ENCODE results near the gene SHMT2.

Gene SHMT2

DNA sequence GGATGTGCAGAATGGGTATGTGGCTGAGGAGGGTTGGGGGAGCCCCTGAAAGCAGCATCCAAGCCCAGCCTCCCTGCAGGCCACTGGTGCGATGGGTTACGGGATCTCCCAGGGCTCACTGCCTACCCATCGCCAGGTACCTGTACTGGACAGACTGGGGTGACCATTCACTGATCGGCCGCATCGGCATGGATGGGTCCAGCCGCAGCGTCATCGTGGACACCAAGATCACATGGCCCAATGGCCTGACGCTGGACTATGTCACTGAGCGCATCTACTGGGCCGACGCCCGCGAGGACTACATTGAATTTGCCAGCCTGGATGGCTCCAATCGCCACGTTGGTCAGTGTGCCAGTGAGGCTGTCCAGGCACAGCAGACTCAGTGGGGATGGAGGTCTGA is 31.2 kb upstream of the SHMT2 start:
- DNase-seq (ENCODE audit: low read depth in 1 of 2, low spot score in 1 of 2), result no peak
- Histone ChIP-seq H3K4me3 (replicated peaks; ENCODE audit: insufficient read depth, low read length) (no peak overlapping the region), H3K27me3 (ENCODE audit: insufficient read depth, poor library complexity, severe bottlenecking) (peaks cover 14% of the 10 kb centered on the region), H3K27ac (replicated peaks) (no peak overlapping the region)
- no peak for TF ChIP-seq GABPA (IDR thresholded peaks at IDR 0.05; ENCODE audit: low read depth)
- no peak for TF ChIP-seq POLR2AphosphoS5 (IDR thresholded peaks at IDR 0.05; ENCODE audit: low read depth)
- TF ChIP-seq, protein P1, sequence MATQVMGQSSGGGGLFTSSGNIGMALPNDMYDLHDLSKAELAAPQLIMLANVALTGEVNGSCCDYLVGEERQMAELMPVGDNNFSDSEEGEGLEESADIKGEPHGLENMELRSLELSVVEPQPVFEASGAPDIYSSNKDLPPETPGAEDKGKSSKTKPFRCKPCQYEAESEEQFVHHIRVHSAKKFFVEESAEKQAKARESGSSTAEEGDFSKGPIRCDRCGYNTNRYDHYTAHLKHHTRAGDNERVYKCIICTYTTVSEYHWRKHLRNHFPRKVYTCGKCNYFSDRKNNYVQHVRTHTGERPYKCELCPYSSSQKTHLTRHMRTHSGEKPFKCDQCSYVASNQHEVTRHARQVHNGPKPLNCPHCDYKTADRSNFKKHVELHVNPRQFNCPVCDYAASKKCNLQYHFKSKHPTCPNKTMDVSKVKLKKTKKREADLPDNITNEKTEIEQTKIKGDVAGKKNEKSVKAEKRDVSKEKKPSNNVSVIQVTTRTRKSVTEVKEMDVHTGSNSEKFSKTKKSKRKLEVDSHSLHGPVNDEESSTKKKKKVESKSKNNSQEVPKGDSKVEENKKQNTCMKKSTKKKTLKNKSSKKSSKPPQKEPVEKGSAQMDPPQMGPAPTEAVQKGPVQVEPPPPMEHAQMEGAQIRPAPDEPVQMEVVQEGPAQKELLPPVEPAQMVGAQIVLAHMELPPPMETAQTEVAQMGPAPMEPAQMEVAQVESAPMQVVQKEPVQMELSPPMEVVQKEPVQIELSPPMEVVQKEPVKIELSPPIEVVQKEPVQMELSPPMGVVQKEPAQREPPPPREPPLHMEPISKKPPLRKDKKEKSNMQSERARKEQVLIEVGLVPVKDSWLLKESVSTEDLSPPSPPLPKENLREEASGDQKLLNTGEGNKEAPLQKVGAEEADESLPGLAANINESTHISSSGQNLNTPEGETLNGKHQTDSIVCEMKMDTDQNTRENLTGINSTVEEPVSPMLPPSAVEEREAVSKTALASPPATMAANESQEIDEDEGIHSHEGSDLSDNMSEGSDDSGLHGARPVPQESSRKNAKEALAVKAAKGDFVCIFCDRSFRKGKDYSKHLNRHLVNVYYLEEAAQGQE (IDR thresholded peaks at IDR 0.05; ENCODE audit: insufficient replicate concordance, low read depth), result no peak
- no peak for TF ChIP-seq CTCF (IDR thresholded peaks at IDR 0.05; ENCODE audit: insufficient read depth, low read length)
- no peak for TF ChIP-seq SPI1 (IDR thresholded peaks at IDR 0.05; ENCODE audit: borderline replicate concordance, low read depth)

GRCh38 chr12:57199191-57199590 is 30.3 kb upstream of the SHMT2 start:
- Histone ChIP-seq H3K27ac (replicated peaks) (no peak overlapping the region), H3K27me3 (ENCODE audit: insufficient read depth, poor library complexity, severe bottlenecking) (peaks cover 11% of the 10 kb centered on the region), H3K4me3 (replicated peaks; ENCODE audit: insufficient read depth, low read length) (no peak overlapping the region)
- TF ChIP-seq SPI1 (IDR thresholded peaks at IDR 0.05; ENCODE audit: borderline replicate concordance, low read depth) (no peak), CTCF (IDR thresholded peaks at IDR 0.05; ENCODE audit: insufficient read depth, low read length) (no peak), POLR2AphosphoS5 (IDR thresholded peaks at IDR 0.05; ENCODE audit: low read depth) (no peak), GABPA (IDR thresholded peaks at IDR 0.05; ENCODE audit: low read depth) (no peak)
- TF ChIP-seq, protein P1 (IDR thresholded peaks at IDR 0.05; ENCODE audit: insufficient replicate concordance, low read depth), result no peak
- no peak for DNase-seq (ENCODE audit: low read depth in 1 of 2, low spot score in 1 of 2)

DNA sequence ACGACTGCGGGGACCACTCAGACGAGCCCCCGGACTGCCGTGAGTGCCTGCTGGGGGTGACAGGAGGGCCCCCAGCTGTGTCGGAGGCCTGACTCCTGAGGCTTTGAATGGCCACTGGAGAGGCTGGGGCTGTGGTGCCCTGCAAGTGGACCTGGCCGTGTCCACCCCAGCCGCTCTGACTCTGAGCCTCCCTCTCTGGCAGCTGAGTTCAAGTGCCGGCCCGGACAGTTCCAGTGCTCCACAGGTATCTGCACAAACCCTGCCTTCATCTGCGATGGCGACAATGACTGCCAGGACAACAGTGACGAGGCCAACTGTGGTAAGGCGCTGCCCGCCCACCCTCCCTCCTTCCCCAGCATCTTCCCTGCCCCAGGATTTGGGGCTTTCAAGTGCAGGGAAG is 29.0 kb upstream of the SHMT2 start:
- H3K27me3 ChIP-seq (ENCODE audit: insufficient read depth, poor library complexity, severe bottlenecking), result peaks cover 4% of the 10 kb centered on the region
- DNase-seq (ENCODE audit: low read depth in 1 of 2, low spot score in 1 of 2), result no peak
- H3K27ac ChIP-seq (replicated peaks), result no peak overlapping the region
- H3K4me3 ChIP-seq (replicated peaks; ENCODE audit: insufficient read depth, low read length), result no peak overlapping the region
- TF ChIP-seq GABPA (IDR thresholded peaks at IDR 0.05; ENCODE audit: low read depth) (no peak), CTCF (IDR thresholded peaks at IDR 0.05; ENCODE audit: insufficient read depth, low read length) (no peak), POLR2AphosphoS5 (IDR thresholded peaks at IDR 0.05; ENCODE audit: low read depth) (no peak), SPI1 (IDR thresholded peaks at IDR 0.05; ENCODE audit: borderline replicate concordance, low read depth) (no peak)
- TF ChIP-seq, protein P1 (IDR thresholded peaks at IDR 0.05; ENCODE audit: insufficient replicate concordance, low read depth), result no peak

All from HL-60 (cell line).